ENCODE measurements around the gene SCGB3A2.
"Not testable (repeated sequence)": the region's sequence is repeated elsewhere in the genome, so short reads cannot be mapped to it uniquely, and the experiment has no call there.

SCGB3A2 gene

DNA sequence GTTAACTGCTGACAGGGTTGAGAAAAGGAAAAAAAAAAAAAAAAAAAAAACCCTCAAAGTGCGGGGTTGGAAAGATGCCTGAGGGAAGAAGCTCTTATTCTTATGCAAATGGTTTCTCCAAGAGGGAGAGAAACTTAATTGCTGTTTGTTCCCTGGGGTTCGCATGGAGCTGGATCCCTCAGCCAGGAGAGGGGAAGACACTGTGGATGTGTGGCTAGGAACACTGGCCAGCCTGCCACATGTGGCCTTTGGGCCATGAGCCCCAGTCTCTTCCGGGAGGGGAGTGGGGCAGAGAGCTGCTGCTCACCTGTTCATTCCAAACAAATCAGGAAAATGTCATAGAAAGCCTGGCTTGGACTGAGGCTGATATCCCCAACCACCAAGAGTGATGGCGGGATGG is 9.4 kb upstream of the SCGB3A2 start:
- peak overlapping the region; percentile 75 for H3K18ac ChIP-seq (ENCODE audit: low read length)
- H3K79me1 ChIP-seq (ENCODE audit: low read length): no peaks in the 10 kb centered on the region
- H3K36me3 ChIP-seq (ENCODE audit: control insufficient read depth, insufficient read depth, low read length): no peaks in the 10 kb centered on the region
- H2BK5ac ChIP-seq (ENCODE audit: low read length): peak overlapping the region; percentile 60
- H3K23ac ChIP-seq (ENCODE audit: low read length): no peak overlapping the region
- H3K9ac ChIP-seq (ENCODE audit: low read length): peak overlapping the region; percentile 48
- H3K56ac ChIP-seq (ENCODE audit: low read length): peak overlapping the region; percentile 84
- H2BK15ac ChIP-seq (replicated peaks; ENCODE audit: low read depth): peak overlapping the region; percentile 28
- peak overlapping the region; percentile 47 for H4K5ac ChIP-seq (ENCODE audit: low read length)
- no CpG with 5 or more reads among the region's 4 CpGs for WGBS (ENCODE audit: extremely low coverage, insufficient coverage, low lambda C conversion rate)
- H3K4me1 ChIP-seq (ENCODE audit: control insufficient read depth, low read depth, low read length): peaks cover 7% of the 10 kb centered on the region
- peak overlapping the region; percentile 79 for H2BK120ac ChIP-seq (ENCODE audit: low read depth, low read length)
- H3K4ac ChIP-seq (ENCODE audit: low read depth, low read length): peak overlapping the region; percentile 73
- no peak overlapping the region for H4K8ac ChIP-seq (ENCODE audit: low read depth, low read length)
- H3K27ac ChIP-seq (ENCODE audit: low read depth, low read length): peak overlapping the region; percentile 64
- H2AK5ac ChIP-seq (ENCODE audit: low read length): peak overlapping the region; percentile 2
- DNase-seq: peak; percentile 95
- peaks cover 23% of the 10 kb centered on the region for H3K79me2 ChIP-seq (ENCODE audit: control insufficient read depth, insufficient read depth, low read length)
- H3K4me3 ChIP-seq (ENCODE audit: low read length): no peak overlapping the region
- no peaks in the 10 kb centered on the region for H3K27me3 ChIP-seq (ENCODE audit: insufficient read depth, low read length, poor library complexity)
- peak overlapping the region; percentile 33 for H3K4me2 ChIP-seq (ENCODE audit: low read length)

- H3K4ac ChIP-seq (ENCODE audit: low read depth, low read length); H3K79me1 ChIP-seq (ENCODE audit: low read length); H3K4me3 ChIP-seq (ENCODE audit: low read length); H2BK5ac ChIP-seq (ENCODE audit: low read length); H3K56ac ChIP-seq (ENCODE audit: low read length); H2AK5ac ChIP-seq (ENCODE audit: low read length); H4K8ac ChIP-seq (ENCODE audit: low read depth, low read length); H3K4me1 ChIP-seq (ENCODE audit: control insufficient read depth, low read depth, low read length); H3K4me2 ChIP-seq (ENCODE audit: low read length); H4K5ac ChIP-seq (ENCODE audit: low read length); H3K27me3 ChIP-seq (ENCODE audit: insufficient read depth, low read length, poor library complexity); H3K23ac ChIP-seq (ENCODE audit: low read length); H2BK15ac ChIP-seq (replicated peaks; ENCODE audit: low read depth); H3K36me3 ChIP-seq (ENCODE audit: control insufficient read depth, insufficient read depth, low read length); H2BK120ac ChIP-seq (ENCODE audit: low read depth, low read length); DNase-seq: not testable (repeated sequence)
- Histone ChIP-seq H3K9ac (ENCODE audit: low read length) (peak overlapping the region; percentile 48), H3K79me2 (ENCODE audit: control insufficient read depth, insufficient read depth, low read length) (peaks cover 20% of the 10 kb centered on the region), H3K18ac (ENCODE audit: low read length) (peak overlapping the region; percentile 75), H3K27ac (ENCODE audit: low read depth, low read length) (peak overlapping the region; percentile 64)
- WGBS (ENCODE audit: extremely low coverage, insufficient coverage, low lambda C conversion rate): no CpG with 5 or more reads among the region's 6 CpGs
Measured at GRCh38 chr5:147869892-147870291, 8.6 kb upstream of the SCGB3A2 start.

DNA sequence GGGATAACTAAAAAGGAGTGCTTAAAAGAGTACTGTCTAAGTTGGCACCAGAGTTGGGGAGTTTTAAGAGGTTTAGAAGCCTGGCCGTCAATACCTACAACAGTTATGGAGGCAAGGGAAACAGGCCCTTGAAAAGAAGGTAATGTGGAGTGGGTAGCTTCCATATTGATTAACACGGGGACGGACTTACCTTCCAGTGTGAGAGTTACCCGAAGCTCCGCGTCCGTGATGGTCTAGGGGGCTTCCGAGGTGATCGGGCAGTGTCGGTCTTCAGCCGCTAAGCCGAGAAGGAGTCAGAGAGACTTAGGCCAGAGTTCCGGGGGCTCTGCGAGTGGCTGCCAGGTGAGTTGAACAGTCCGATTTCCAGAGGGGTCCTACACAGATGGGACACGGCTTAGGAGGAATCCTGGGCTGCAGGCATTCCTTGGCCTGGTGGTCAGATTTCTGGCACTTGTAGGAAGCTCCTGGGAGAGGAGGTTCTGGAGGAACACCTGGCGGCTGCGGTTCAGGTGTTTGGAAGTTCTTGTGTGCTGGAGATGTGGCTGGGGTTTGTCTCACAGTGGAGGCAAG is 6.4 kb upstream of the SCGB3A2 start:
- H3K27ac ChIP-seq (ENCODE audit: low read depth, low read length): peak overlapping the region; percentile 94
- H3K36me3 ChIP-seq (ENCODE audit: control insufficient read depth, insufficient read depth, low read length); H3K79me1 ChIP-seq (ENCODE audit: low read length); H2BK120ac ChIP-seq (ENCODE audit: low read depth, low read length); DNase-seq; H3K4me2 ChIP-seq (ENCODE audit: low read length); H3K4me1 ChIP-seq (ENCODE audit: control insufficient read depth, low read depth, low read length); H3K23ac ChIP-seq (ENCODE audit: low read length); H4K8ac ChIP-seq (ENCODE audit: low read depth, low read length); H2BK15ac ChIP-seq (replicated peaks; ENCODE audit: low read depth); H3K27me3 ChIP-seq (ENCODE audit: insufficient read depth, low read length, poor library complexity); H4K5ac ChIP-seq (ENCODE audit: low read length); H2AK5ac ChIP-seq (ENCODE audit: low read length): not testable (repeated sequence)
- WGBS (ENCODE audit: extremely low coverage, insufficient coverage, low lambda C conversion rate): no CpG with 5 or more reads among the region's 18 CpGs
- H3K4me3 ChIP-seq (ENCODE audit: low read length): peak overlapping the region; percentile 19
- peak overlapping the region; percentile 88 for H3K56ac ChIP-seq (ENCODE audit: low read length)
- H2BK5ac ChIP-seq (ENCODE audit: low read length): peak overlapping the region; percentile 57
- peak overlapping the region; percentile 59 for H3K4ac ChIP-seq (ENCODE audit: low read depth, low read length)
- H3K79me2 ChIP-seq (ENCODE audit: control insufficient read depth, insufficient read depth, low read length): peaks cover 20% of the 10 kb centered on the region
- peak overlapping the region; percentile 78 for H3K9ac ChIP-seq (ENCODE audit: low read length)
- H3K18ac ChIP-seq (ENCODE audit: low read length): peak overlapping the region; percentile 82

DNA sequence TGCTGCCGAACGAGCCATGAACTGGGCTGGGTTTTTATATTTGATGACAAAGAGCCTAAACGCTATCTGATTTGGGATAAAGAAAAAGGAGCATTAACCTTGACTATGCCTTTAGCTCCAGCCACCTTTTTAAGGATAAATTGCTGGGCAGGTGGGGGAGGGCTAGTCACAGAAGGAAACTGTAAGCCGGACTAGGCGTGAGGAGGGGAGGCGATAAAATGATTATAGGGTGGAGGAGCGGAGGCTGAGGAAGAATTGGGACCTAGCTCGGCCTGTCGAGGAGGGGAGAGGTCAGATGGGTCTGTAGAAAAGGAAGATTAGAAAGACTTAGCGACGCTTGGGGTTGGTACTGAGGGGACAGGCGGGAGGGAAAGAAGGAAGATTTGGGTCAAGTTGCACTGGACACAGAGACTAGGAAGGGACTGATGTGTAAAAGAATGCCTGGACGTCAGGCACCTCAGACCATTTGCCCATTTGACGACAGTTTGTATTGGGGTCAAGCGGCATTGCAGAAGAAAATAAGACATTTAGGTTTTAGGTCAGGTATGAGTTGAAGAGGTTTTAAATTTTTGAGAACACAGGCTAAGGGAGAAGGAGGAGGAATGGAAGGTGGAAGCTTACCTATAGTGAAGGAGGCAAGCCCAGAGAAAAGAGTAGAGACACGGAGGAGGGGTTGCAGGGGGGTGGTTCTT is 5.6 kb upstream of the SCGB3A2 start:
- H3K79me1 ChIP-seq (ENCODE audit: low read length); H2BK15ac ChIP-seq (replicated peaks; ENCODE audit: low read depth); H2BK120ac ChIP-seq (ENCODE audit: low read depth, low read length); H3K36me3 ChIP-seq (ENCODE audit: control insufficient read depth, insufficient read depth, low read length); DNase-seq; H3K27me3 ChIP-seq (ENCODE audit: insufficient read depth, low read length, poor library complexity); H2AK5ac ChIP-seq (ENCODE audit: low read length); H3K23ac ChIP-seq (ENCODE audit: low read length); H4K8ac ChIP-seq (ENCODE audit: low read depth, low read length); H3K4me1 ChIP-seq (ENCODE audit: control insufficient read depth, low read depth, low read length); H4K5ac ChIP-seq (ENCODE audit: low read length): not testable (repeated sequence)
- Histone ChIP-seq H3K27ac (ENCODE audit: low read depth, low read length) (peak overlapping the region; percentile 80), H3K9ac (ENCODE audit: low read length) (peak overlapping the region; percentile 87), H3K56ac (ENCODE audit: low read length) (peak overlapping the region; percentile 88), H2BK5ac (ENCODE audit: low read length) (peak overlapping the region; percentile 73), H3K79me2 (ENCODE audit: control insufficient read depth, insufficient read depth, low read length) (peaks cover 18% of the 10 kb centered on the region), H3K4ac (ENCODE audit: low read depth, low read length) (peak overlapping the region; percentile 91), H3K18ac (ENCODE audit: low read length) (peak overlapping the region; percentile 53), H3K4me3 (ENCODE audit: low read length) (peak overlapping the region; percentile 67), H3K4me2 (ENCODE audit: low read length) (peak overlapping the region; percentile 22)
- WGBS (ENCODE audit: extremely low coverage, insufficient coverage, low lambda C conversion rate): no CpG with 5 or more reads among the region's 16 CpGs

- H2BK5ac ChIP-seq (ENCODE audit: low read length): peak overlapping the region; percentile 85
- H4K8ac ChIP-seq (ENCODE audit: low read depth, low read length); H3K4me1 ChIP-seq (ENCODE audit: control insufficient read depth, low read depth, low read length); H3K27me3 ChIP-seq (ENCODE audit: insufficient read depth, low read length, poor library complexity); H3K79me1 ChIP-seq (ENCODE audit: low read length); H4K5ac ChIP-seq (ENCODE audit: low read length); H2AK5ac ChIP-seq (ENCODE audit: low read length); H3K23ac ChIP-seq (ENCODE audit: low read length); H3K4me3 ChIP-seq (ENCODE audit: low read length); H3K4me2 ChIP-seq (ENCODE audit: low read length); H3K36me3 ChIP-seq (ENCODE audit: control insufficient read depth, insufficient read depth, low read length): not testable (repeated sequence)
- peak overlapping the region; percentile 62 for H3K4ac ChIP-seq (ENCODE audit: low read depth, low read length)
- WGBS (ENCODE audit: extremely low coverage, insufficient coverage, low lambda C conversion rate): no CpG with 5 or more reads among the region's 8 CpGs
- H3K56ac ChIP-seq (ENCODE audit: low read length): peak overlapping the region; percentile 1
- peak overlapping the region; percentile 100 for H2BK120ac ChIP-seq (ENCODE audit: low read depth, low read length)
- DNase-seq: peak; percentile 97
- H2BK15ac ChIP-seq (replicated peaks; ENCODE audit: low read depth): peak overlapping the region; percentile 87
- H3K18ac ChIP-seq (ENCODE audit: low read length): peak overlapping the region; percentile 94
- peak overlapping the region; percentile 29 for H3K9ac ChIP-seq (ENCODE audit: low read length)
- H3K27ac ChIP-seq (ENCODE audit: low read depth, low read length): peak overlapping the region; percentile 41
- H3K79me2 ChIP-seq (ENCODE audit: control insufficient read depth, insufficient read depth, low read length): peaks cover 18% of the 10 kb centered on the region
Measured at GRCh38 chr5:147874118-147874875, 4.2 kb upstream of the SCGB3A2 start.
